Measurements from ENCODE around the gene ENTPD2.

DNA sequence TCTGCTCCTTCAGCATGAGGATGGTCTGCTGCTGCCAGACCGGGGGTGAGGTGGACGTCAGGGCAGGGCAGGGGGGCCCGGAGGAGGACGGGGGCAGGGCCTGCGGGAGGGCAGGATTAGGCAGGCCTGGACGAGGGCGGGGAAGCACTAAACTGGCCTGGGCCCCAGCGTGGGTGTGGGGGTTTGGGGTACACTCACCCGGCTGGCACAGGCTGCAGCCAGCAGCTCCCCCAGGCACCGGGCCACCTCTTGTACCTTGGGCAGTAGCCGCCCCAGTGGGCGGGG lies 11.0 kb upstream of the ENTPD2 start:
- TF ChIP-seq, protein P1, sequence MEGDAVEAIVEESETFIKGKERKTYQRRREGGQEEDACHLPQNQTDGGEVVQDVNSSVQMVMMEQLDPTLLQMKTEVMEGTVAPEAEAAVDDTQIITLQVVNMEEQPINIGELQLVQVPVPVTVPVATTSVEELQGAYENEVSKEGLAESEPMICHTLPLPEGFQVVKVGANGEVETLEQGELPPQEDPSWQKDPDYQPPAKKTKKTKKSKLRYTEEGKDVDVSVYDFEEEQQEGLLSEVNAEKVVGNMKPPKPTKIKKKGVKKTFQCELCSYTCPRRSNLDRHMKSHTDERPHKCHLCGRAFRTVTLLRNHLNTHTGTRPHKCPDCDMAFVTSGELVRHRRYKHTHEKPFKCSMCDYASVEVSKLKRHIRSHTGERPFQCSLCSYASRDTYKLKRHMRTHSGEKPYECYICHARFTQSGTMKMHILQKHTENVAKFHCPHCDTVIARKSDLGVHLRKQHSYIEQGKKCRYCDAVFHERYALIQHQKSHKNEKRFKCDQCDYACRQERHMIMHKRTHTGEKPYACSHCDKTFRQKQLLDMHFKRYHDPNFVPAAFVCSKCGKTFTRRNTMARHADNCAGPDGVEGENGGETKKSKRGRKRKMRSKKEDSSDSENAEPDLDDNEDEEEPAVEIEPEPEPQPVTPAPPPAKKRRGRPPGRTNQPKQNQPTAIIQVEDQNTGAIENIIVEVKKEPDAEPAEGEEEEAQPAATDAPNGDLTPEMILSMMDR (IDR thresholded peaks at IDR 0.05): no peak
- no peak for TF ChIP-seq POLR2A (IDR thresholded peaks at IDR 0.05)
